Keratinocyte (primary cell): Measurements from ENCODE around the gene TBC1D14. TPM values are rescaled to one million over a fixed set of nuclear protein-coding genes. Genes with fewer than 3 reads are reported as not detected.

Experiments used
- DNase-seq: peaks from one replicate; pipeline ENCODE4 v3.0.0-alpha.2; 2011; ENCODE audit warnings: low read depth, missing footprints, low spot score
- FAIRE-seq: peaks from 2 replicates; lab custom pipeline; 2011; peaks lifted over from hg19 to GRCh38; lab: Jason Lieb, UNC
- H2AFZ ChIP-seq: 2 replicates; pipeline ENCODE4 v1.6.0; 2012; ENCODE audit warnings: low read length, control low read depth, inconsistent platforms; ENCODE audit not compliant: control insufficient read depth
- H3K27ac ChIP-seq: 2 replicates; pipeline ENCODE4 v1.5.1; 2011; ENCODE audit warnings: low read length; ENCODE audit not compliant: control insufficient read depth, insufficient read depth
- H3K27me3 ChIP-seq: 3 replicates; pipeline ENCODE4 v1.6.0; 2011; ENCODE audit warnings: low read length; ENCODE audit not compliant: control insufficient read depth, insufficient read depth; ENCODE audit errors: extremely low read depth
- H3K36me3 ChIP-seq, 2 experiments: 2 replicates in 1 of 2; 3 replicates in 1 of 2; pipeline ENCODE4 v1.5.1; 2011; ENCODE audit warnings: low read length in 2 of 2, mild to moderate bottlenecking in 1 of 2; ENCODE audit not compliant: control insufficient read depth in 2 of 2, insufficient read depth in 2 of 2; ENCODE audit errors: extremely low read depth in 1 of 2
- H3K4me1 ChIP-seq: 3 replicates; pipeline ENCODE4 v1.5.1; 2011; ENCODE audit warnings: low read length; ENCODE audit not compliant: control insufficient read depth, insufficient read depth; ENCODE audit errors: extremely low read depth
- H3K4me2 ChIP-seq: 3 replicates; pipeline ENCODE4 v1.6.0; 2011; ENCODE audit warnings: low read depth, low read length; ENCODE audit not compliant: control insufficient read depth, insufficient read depth; ENCODE audit errors: extremely low read depth
- H3K4me3 ChIP-seq, 3 experiments: fragments of 200-600 bp in 1 of 3; sonication (generic) in 1 of 3; 2 replicates in 2 of 3; 3 replicates in 1 of 3; pipeline ENCODE4 v1.5.1; 2011 to 2016; ENCODE audit warnings: low read length in 3 of 3, mild to moderate bottlenecking in 3 of 3, control low read depth in 2 of 3, inconsistent platforms in 1 of 3, low read depth in 1 of 3, mixed read lengths in 1 of 3, mixed run types in 1 of 3, moderate library complexity in 1 of 3; ENCODE audit not compliant: control insufficient read depth in 2 of 3, insufficient read depth in 2 of 3; ENCODE audit errors: extremely low read depth in 1 of 3
- H3K79me2 ChIP-seq: 2 replicates; pipeline ENCODE4 v1.6.0; 2012; ENCODE audit warnings: low read length; ENCODE audit not compliant: control insufficient read depth, insufficient read depth
- H3K9ac ChIP-seq: 3 replicates; pipeline ENCODE4 v1.6.0; 2011; ENCODE audit warnings: low read length; ENCODE audit not compliant: control insufficient read depth, insufficient read depth; ENCODE audit errors: extremely low read depth
- H3K9me1 ChIP-seq: 3 replicates; pipeline ENCODE4 v1.6.0; 2011; ENCODE audit warnings: low read length; ENCODE audit not compliant: control insufficient read depth, insufficient read depth; ENCODE audit errors: extremely low read depth
- H3K9me3 ChIP-seq: 2 replicates; pipeline ENCODE4 v1.5.1; 2012; ENCODE audit warnings: low read depth, low read length; ENCODE audit not compliant: control insufficient read depth
- H4K20me1 ChIP-seq: 3 replicates; pipeline ENCODE4 v1.6.0; 2011; ENCODE audit warnings: low read length; ENCODE audit not compliant: control insufficient read depth, insufficient read depth; ENCODE audit errors: extremely low read depth
- EZH2 ChIP-seq: IDR thresholded peaks from one replicate; pipeline ENCODE4 v1.6.1; 2012; ENCODE audit warnings: inconsistent platforms, mild to moderate bottlenecking, low read length, moderate library complexity
- dilution Hi-C: fragments of 300-500 bp; cut with MboI; formaldehyde crosslinking; loops from one replicate; pipeline ENCODE4 v1.7.0; 2020; ENCODE audit warnings: low sequenced_read_pairs; ENCODE audit not compliant: extremely low pct_ligation_motif_present
- polyA plus RNA-seq, 5 experiments: library from polyadenylated mRNA; depleted of rRNA in 3 of 5; stranded (reverse) in 3 of 5; stranded (forward) in 1 of 5; unstranded in 1 of 5; fragments of >200 nt; gene quantifications; 1 replicate in 1 of 5; 2 replicates in 3 of 5; 3 replicates in 1 of 5; pipeline versions ENCODE4 v1.2.1 to v1.2.3, GENCODE V29; 2011 to 2012; ENCODE audit warnings: missing spikeins in 2 of 5, low read depth in 1 of 5, low replicate concordance in 1 of 5
- TF ChIP-seq, protein P1 (sequence below), 3 experiments: IDR thresholded peaks in 1 of 3; conservative IDR thresholded peaks in 1 of 3; optimal IDR thresholded peaks in 1 of 3; 2 replicates in 2 of 3; 3 replicates in 1 of 3; pipeline versions ENCODE3 to v1.5.1; 2011; ENCODE audit warnings: low read length in 3 of 3, mild to moderate bottlenecking in 3 of 3, moderate library complexity in 2 of 3, control low read depth in 1 of 3, inconsistent platforms in 1 of 3; ENCODE audit not compliant: insufficient read depth in 2 of 3; ENCODE audit errors: extremely low read depth in 1 of 3

The TBC1D14 gene
- polyA plus RNA-seq, 1 donor (not counting 4 experiments of a cell fraction or from before 2014, with no cell fraction given): 55.1 TPM

DNA sequence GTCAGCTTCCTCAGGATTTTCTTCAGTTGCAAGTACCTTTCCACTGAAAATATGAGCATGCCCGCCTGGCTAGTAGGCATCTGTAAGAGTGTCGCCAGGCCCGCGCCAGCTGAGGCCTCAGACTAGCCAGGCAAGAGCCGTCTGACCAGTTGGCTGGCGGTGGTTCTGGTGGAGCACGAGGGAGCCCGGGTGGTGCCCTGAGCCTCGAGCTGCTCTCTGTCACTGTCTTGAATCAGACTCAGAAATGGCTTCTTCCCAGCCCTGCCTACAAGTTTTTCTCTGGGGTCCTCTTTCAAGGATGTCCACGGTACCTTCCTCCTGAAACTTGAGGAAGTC lies 146.3 kb downstream of the TBC1D14 start:
- no peak for DNase-seq
- peaks cover 5% of the 10 kb centered on the region for H4K20me1 ChIP-seq
- H3K79me2 ChIP-seq: peaks cover 14% of the 10 kb centered on the region
- no peak overlapping the region for H3K27ac ChIP-seq
- no peaks in the 10 kb centered on the region for H3K27me3 ChIP-seq
- no peaks in the 10 kb centered on the region for H3K9me1 ChIP-seq
- H3K36me3 ChIP-seq: peaks cover 19 to 37% of the 10 kb centered on the region in 2 experiments
- no peaks in the 10 kb centered on the region for H3K4me1 ChIP-seq
- TF ChIP-seq, protein P1, sequence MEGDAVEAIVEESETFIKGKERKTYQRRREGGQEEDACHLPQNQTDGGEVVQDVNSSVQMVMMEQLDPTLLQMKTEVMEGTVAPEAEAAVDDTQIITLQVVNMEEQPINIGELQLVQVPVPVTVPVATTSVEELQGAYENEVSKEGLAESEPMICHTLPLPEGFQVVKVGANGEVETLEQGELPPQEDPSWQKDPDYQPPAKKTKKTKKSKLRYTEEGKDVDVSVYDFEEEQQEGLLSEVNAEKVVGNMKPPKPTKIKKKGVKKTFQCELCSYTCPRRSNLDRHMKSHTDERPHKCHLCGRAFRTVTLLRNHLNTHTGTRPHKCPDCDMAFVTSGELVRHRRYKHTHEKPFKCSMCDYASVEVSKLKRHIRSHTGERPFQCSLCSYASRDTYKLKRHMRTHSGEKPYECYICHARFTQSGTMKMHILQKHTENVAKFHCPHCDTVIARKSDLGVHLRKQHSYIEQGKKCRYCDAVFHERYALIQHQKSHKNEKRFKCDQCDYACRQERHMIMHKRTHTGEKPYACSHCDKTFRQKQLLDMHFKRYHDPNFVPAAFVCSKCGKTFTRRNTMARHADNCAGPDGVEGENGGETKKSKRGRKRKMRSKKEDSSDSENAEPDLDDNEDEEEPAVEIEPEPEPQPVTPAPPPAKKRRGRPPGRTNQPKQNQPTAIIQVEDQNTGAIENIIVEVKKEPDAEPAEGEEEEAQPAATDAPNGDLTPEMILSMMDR (optimal IDR thresholded peaks at IDR 0.05 in 1 of 3, IDR thresholded peaks at IDR 0.05 in 1 of 3, conservative IDR thresholded peaks at IDR 0.05 in 1 of 3; ENCODE audit: extremely low read depth in 1 of 3, insufficient read depth in 2 of 3, low read length in 3 of 3): no peak
- no peak for TF ChIP-seq EZH2
- H3K9ac ChIP-seq: no peak overlapping the region
- H3K4me3 ChIP-seq: no peak overlapping the region
- no peaks in the 10 kb centered on the region for H3K9me3 ChIP-seq
- dilution Hi-C loops: no loop called here
- FAIRE-seq: no peak
- H3K4me2 ChIP-seq: no peak overlapping the region
- no peak overlapping the region for H2AFZ ChIP-seq

DNA sequence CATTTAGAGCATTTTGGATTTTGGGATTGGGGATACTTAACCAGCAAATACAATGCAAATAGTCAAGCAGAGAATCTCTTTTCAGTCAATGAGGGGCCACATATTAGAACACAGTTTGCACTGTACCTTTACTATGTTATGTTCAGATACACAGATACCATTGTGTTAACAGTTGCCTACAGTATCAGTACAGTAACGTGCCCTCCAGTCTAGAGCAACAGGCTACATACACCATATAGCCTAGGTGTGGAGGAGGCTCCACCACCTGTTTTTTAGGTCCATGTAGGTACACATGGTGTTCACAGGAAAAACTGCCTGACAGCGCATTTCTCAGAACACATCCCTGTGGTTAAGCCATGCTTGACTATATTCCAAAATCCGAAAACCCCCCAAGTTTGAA lies 149.2 kb downstream of the TBC1D14 start:
- Histone ChIP-seq H3K9me3 (no peaks in the 10 kb centered on the region), H3K4me2 (no peak overlapping the region), H3K27me3 (no peaks in the 10 kb centered on the region), H3K79me2 (peaks cover 10% of the 10 kb centered on the region), H3K36me3 (peaks cover 38 to 54% of the 10 kb centered on the region in 2 experiments), H4K20me1 (peaks cover 6% of the 10 kb centered on the region), H3K9ac (no peak overlapping the region), H3K4me3 (no peak overlapping the region), H3K4me1 (no peaks in the 10 kb centered on the region), H3K9me1 (no peaks in the 10 kb centered on the region), H2AFZ (no peak overlapping the region), H3K27ac (no peak overlapping the region)
- dilution Hi-C loops: no loop called here
- DNase-seq (no peak), FAIRE-seq (no peak)
- TF ChIP-seq, protein P1 (optimal IDR thresholded peaks at IDR 0.05 in 1 of 3, IDR thresholded peaks at IDR 0.05 in 1 of 3, conservative IDR thresholded peaks at IDR 0.05 in 1 of 3; ENCODE audit: extremely low read depth in 1 of 3, insufficient read depth in 2 of 3, low read length in 3 of 3): no peak
- no peak for TF ChIP-seq EZH2
